ENCODE results near the gene GP1BA.

DNA sequence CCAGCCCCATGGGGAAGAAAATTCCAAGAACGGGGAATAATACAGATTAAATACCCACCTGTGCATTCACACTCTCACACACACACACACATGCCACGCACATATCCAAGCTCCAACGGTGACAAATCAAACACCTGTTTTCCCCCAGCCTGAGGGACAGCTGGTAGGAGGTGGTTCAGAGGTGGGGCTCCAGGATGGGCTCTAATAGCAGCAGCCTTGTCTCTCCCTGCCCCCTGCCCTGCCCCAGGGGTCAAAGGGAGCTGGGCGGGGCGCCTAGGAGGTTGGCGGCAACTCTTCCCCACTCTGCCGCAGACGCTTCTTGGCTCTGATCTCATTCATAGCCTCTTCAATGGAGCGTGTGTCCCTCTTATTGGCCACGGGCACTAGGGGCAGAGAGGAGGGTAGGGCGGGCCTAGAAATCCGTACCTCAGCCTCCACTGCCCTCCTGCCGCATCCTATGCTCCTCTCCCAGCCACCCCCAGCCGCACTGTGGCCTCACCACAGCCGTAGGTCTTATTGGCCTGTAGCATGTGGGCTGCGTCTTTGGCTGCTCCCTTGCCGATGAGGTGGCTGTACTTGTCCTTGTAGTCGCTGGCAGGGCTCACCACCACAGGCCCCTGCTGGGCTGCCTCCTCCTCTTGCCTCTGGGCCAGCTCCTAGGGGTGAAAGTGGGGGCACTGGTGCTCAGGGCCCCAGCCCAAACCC is 27.3 kb downstream of the GP1BA start:
- TF ChIP-seq, protein P1, sequence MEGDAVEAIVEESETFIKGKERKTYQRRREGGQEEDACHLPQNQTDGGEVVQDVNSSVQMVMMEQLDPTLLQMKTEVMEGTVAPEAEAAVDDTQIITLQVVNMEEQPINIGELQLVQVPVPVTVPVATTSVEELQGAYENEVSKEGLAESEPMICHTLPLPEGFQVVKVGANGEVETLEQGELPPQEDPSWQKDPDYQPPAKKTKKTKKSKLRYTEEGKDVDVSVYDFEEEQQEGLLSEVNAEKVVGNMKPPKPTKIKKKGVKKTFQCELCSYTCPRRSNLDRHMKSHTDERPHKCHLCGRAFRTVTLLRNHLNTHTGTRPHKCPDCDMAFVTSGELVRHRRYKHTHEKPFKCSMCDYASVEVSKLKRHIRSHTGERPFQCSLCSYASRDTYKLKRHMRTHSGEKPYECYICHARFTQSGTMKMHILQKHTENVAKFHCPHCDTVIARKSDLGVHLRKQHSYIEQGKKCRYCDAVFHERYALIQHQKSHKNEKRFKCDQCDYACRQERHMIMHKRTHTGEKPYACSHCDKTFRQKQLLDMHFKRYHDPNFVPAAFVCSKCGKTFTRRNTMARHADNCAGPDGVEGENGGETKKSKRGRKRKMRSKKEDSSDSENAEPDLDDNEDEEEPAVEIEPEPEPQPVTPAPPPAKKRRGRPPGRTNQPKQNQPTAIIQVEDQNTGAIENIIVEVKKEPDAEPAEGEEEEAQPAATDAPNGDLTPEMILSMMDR (IDR thresholded peaks at IDR 0.05): no peak
- no peak for TF ChIP-seq POLR2A (IDR thresholded peaks at IDR 0.05)
